Muscle of leg (tissue), 16 donors: ENCODE data around the gene KRTAP10-11. TPM values are rescaled to one million over a fixed set of nuclear protein-coding genes. Genes with fewer than 3 reads are reported as not detected.
"Not testable (repeated sequence)": the region's sequence is repeated elsewhere in the genome, so short reads cannot be mapped to it uniquely, and the experiment has no call there.

Experiments
- DNase-seq: peaks from one replicate; pipeline ENCODE4 v3.0.0; 2013
- H3K27ac ChIP-seq: one replicate; pipeline ENCODE4 v1.5.1; 2013; ENCODE audit warnings: mild to moderate bottlenecking, low read length, control low read depth
- H3K27me3 ChIP-seq: one replicate; pipeline ENCODE4 v1.6.1; 2013; ENCODE audit warnings: low read length; ENCODE audit not compliant: control insufficient read depth, insufficient read depth
- H3K36me3 ChIP-seq: one replicate; pipeline ENCODE4 v1.6.1; 2013; ENCODE audit warnings: low read length; ENCODE audit not compliant: control insufficient read depth, insufficient read depth
- H3K4me1 ChIP-seq: one replicate; pipeline ENCODE4 v1.6.1; 2013; ENCODE audit warnings: low read length; ENCODE audit not compliant: control insufficient read depth, insufficient read depth
- H3K4me3 ChIP-seq: one replicate; pipeline ENCODE4 v1.5.1; 2013; ENCODE audit warnings: low read length, control low read depth
- H3K9me3 ChIP-seq: replicated peaks from 2 replicates; pipeline ENCODE4 v1.6.1; 2013; ENCODE audit warnings: low read depth, low read length; ENCODE audit not compliant: control insufficient read depth
- WGBS: methylation state at CpG from one replicate; pipeline ENCODE4 v1.1.5; 2013; ENCODE audit warnings: missing lambda C conversion rate; ENCODE audit not compliant: insufficient coverage; 5-methylcytosine and 5-hydroxymethylcytosine counted together
- long read RNA-seq, 11 donors: transcript quantifications; one replicate each; lab custom pipeline, GENCODE V29; 2026
- polyA plus RNA-seq, 8 donors: library from polyadenylated mRNA; unstranded; fragments of 120-200 nt; gene quantifications; one replicate each; pipeline versions ENCODE4 v1.2.1 to v1.2.3, GENCODE V29; 2013; ENCODE audit warnings: inconsistent platforms in 1 of 8, low replicate concordance in 1 of 8; ENCODE audit not compliant: insufficient read length in 8 of 8, insufficient read depth in 1 of 8
- total RNA-seq: library from RNA; stranded (reverse); fragments of 120-200 nt; gene quantifications from one replicate; pipeline ENCODE4 v1.2.4, GENCODE V29; 2013

Gene KRTAP10-11
- total RNA-seq: not detected
- polyA plus RNA-seq: not detected
- long read RNA-seq, donor 1: 0 reads
- long read RNA-seq, donor 2: 0 reads
- long read RNA-seq, donor 3: 0 reads
- long read RNA-seq, donor 4: 0 reads
- long read RNA-seq, donor 5: 0 reads
- long read RNA-seq, donor 6: 0 reads
- long read RNA-seq, donor 7: 0 reads
- long read RNA-seq, donor 8, partial matches to known transcripts: 0 of 1 reads
- long read RNA-seq, donor 8, other reads (novel, unspliced or antisense): 0 of 1 reads
- long read RNA-seq, donor 9: 0 reads
- long read RNA-seq, donor 10: 0 reads
- long read RNA-seq, donor 11: 0 reads

GRCh38 chr21:44646366-44647221 lies at the start of gene KRTAP10-11:
KRTAP10-11 (plus strand) TSS chr21:44646414; CDS start chr21:44646459, 45 bp downstream.
- not testable (repeated sequence) for H3K4me1 ChIP-seq, DNase-seq, H3K27me3 ChIP-seq, H3K4me3 ChIP-seq, H3K27ac ChIP-seq, H3K9me3 ChIP-seq, H3K36me3 ChIP-seq
- WGBS: 75% methylated on average over 21 of the region's 21 CpGs

GRCh38 chr21:44598061-44598460 lies 48.2 kb upstream of the KRTAP10-11 start:
- no peaks in the 10 kb centered on the region for H3K9me3 ChIP-seq
- no peaks in the 10 kb centered on the region for H3K36me3 ChIP-seq
- no peak overlapping the region for H3K4me3 ChIP-seq
- no peak for DNase-seq
- peaks cover 4% of the 10 kb centered on the region for H3K27me3 ChIP-seq
- WGBS: 86% methylated on average over 5 of the region's 11 CpGs
- peaks cover 12% of the 10 kb centered on the region for H3K4me1 ChIP-seq
- no peak overlapping the region for H3K27ac ChIP-seq

GRCh38 chr21:44599264-44600029 lies 46.8 kb upstream of the KRTAP10-11 start:
- Histone ChIP-seq H3K36me3 (no peaks in the 10 kb centered on the region), H3K4me3 (no peak overlapping the region), H3K27me3 (peaks cover 9% of the 10 kb centered on the region), H3K27ac (no peak overlapping the region), H3K4me1 (peaks cover 3% of the 10 kb centered on the region), H3K9me3 (no peaks in the 10 kb centered on the region)
- DNase-seq: no peak
- 85% methylated on average over 5 of the region's 8 CpGs for WGBS

GRCh38 chr21:44600118-44600978 lies 45.9 kb upstream of the KRTAP10-11 start, which contains the start of gene KRTAP10-7:
KRTAP10-7 (plus strand) TSS chr21:44600597; CDS start chr21:44600622, 25 bp downstream.
- not testable (repeated sequence) for H3K9me3 ChIP-seq, H3K4me1 ChIP-seq, H3K4me3 ChIP-seq, H3K36me3 ChIP-seq, H3K27ac ChIP-seq, DNase-seq, H3K27me3 ChIP-seq
- 81% methylated on average over 5 of the region's 23 CpGs for WGBS

- H3K4me1 ChIP-seq, H3K4me3 ChIP-seq, DNase-seq, H3K27me3 ChIP-seq, H3K27ac ChIP-seq, H3K36me3 ChIP-seq, H3K9me3 ChIP-seq: not testable (repeated sequence)
- WGBS: 85% methylated on average over 9 of the region's 10 CpGs
Observed at GRCh38 chr21:44601091-44601490, 45.1 kb upstream of the KRTAP10-11 start.

GRCh38 chr21:44601596-44602462 lies 44.4 kb upstream of the KRTAP10-11 start:
- DNase-seq: no peak
- 60% methylated on average over 14 of the region's 23 CpGs for WGBS
- H3K27ac ChIP-seq: no peak overlapping the region
- H3K36me3 ChIP-seq: no peaks in the 10 kb centered on the region
- no peak overlapping the region for H3K4me3 ChIP-seq
- peaks cover 3% of the 10 kb centered on the region for H3K4me1 ChIP-seq
- peaks cover 9% of the 10 kb centered on the region for H3K27me3 ChIP-seq
- no peaks in the 10 kb centered on the region for H3K9me3 ChIP-seq

GRCh38 chr21:44602463-44602850 lies 43.8 kb upstream of the KRTAP10-11 start:
- Histone ChIP-seq H3K27ac (no peak overlapping the region), H3K9me3 (no peaks in the 10 kb centered on the region), H3K4me3 (no peak overlapping the region), H3K27me3 (peaks cover 9% of the 10 kb centered on the region), H3K4me1 (peaks cover 3% of the 10 kb centered on the region), H3K36me3 (no peaks in the 10 kb centered on the region)
- DNase-seq: no peak
- 70% methylated on average over 20 of the region's 21 CpGs for WGBS

- Histone ChIP-seq H3K4me1 (peaks cover 3% of the 10 kb centered on the region), H3K27me3 (peaks cover 6% of the 10 kb centered on the region), H3K36me3 (no peaks in the 10 kb centered on the region), H3K9me3 (no peaks in the 10 kb centered on the region), H3K27ac (no peak overlapping the region), H3K4me3 (no peak overlapping the region)
- no peak for DNase-seq
- 61% methylated on average over 13 of the region's 17 CpGs for WGBS
Observed at GRCh38 chr21:44603109-44603875, 42.9 kb upstream of the KRTAP10-11 start.
